ENCODE results near the gene NUAK2.

GRCh38 chr1:205261946-205262691 lies 59.4 kb downstream of the NUAK2 start:
- TF ChIP-seq EZH2 (IDR thresholded peaks at IDR 0.05; ENCODE audit: insufficient read depth, poor library complexity, severe bottlenecking) (no peak), EZH2phosphoT487 (IDR thresholded peaks at IDR 0.05; ENCODE audit: insufficient read depth, low read depth) (no peak)

Data from GM23248 (cell line).